Spleen (tissue), 11 donors: ENCODE data around the gene GRAMD2B. TPM values are rescaled to one million over a fixed set of nuclear protein-coding genes. Genes with fewer than 3 reads are reported as not detected.
"Not testable (repeated sequence)": the region's sequence is repeated elsewhere in the genome, so short reads cannot be mapped to it uniquely, and the experiment has no call there.

Source experiments
- DNase-seq: peaks from one replicate; pipeline ENCODE4 v3.0.0-alpha.2; 2020
- H3K27ac ChIP-seq, 8 donors: fragments of 200-600 bp; sonication (generic) in 7 of 8; 1 replicate in 4 of 8; 2 replicates in 4 of 8; pipeline versions ENCODE4 v1.5.0 to v1.8.0; 2016 to 2021; ENCODE audit warnings: inconsistent platforms in 4 of 8, mild to moderate bottlenecking in 4 of 8, moderate library complexity in 1 of 8
- H3K27me3 ChIP-seq, 7 donors: fragments of 200-600 bp; sonication (generic) in 6 of 7; replicated peaks in 1 of 7; 1 replicate in 4 of 7; 2 replicates in 3 of 7; pipeline versions ENCODE4 v1.5.0 to v1.8.0; 2016 to 2021; ENCODE audit warnings: inconsistent platforms in 3 of 7, mild to moderate bottlenecking in 1 of 7
- H3K36me3 ChIP-seq, 6 donors: fragments of 200-600 bp; sonication (generic) in 5 of 6; 1 replicate in 4 of 6; 2 replicates in 2 of 6; pipeline versions ENCODE4 v1.5.0 to v1.8.0; 2016 to 2021; ENCODE audit warnings: inconsistent platforms in 2 of 6
- H3K4me1 ChIP-seq, 6 donors: fragments of 200-600 bp; sonication (generic) in 5 of 6; 1 replicate in 3 of 6; 2 replicates in 3 of 6; pipeline versions ENCODE4 v1.5.0 to v1.8.0; 2016 to 2021; ENCODE audit warnings: inconsistent platforms in 3 of 6
- H3K4me3 ChIP-seq, 8 donors: fragments of 200-600 bp; sonication (generic) in 7 of 8; 1 replicate in 4 of 8; 2 replicates in 4 of 8; pipeline versions ENCODE4 v1.5.0 to v1.8.0; 2016 to 2021; ENCODE audit warnings: inconsistent platforms in 4 of 8, mild to moderate bottlenecking in 4 of 8, moderate library complexity in 2 of 8
- H3K9me3 ChIP-seq, 8 donors: fragments of 200-600 bp; sonication (generic) in 7 of 8; 1 replicate in 4 of 8; 2 replicates in 4 of 8; pipeline versions ENCODE4 v1.5.0 to v1.8.0; 2016 to 2021; ENCODE audit warnings: inconsistent platforms in 4 of 8
- POLR2A ChIP-seq, 3 donors: fragments of 450-650 bp; IDR thresholded peaks; one replicate each; pipeline ENCODE4 v1.5.1; 2017; ENCODE audit warnings: antibody characterized with exemption in 3 of 3, mild to moderate bottlenecking in 1 of 3
- POLR2AphosphoS5 ChIP-seq, 3 donors: sonication (generic); formaldehyde crosslinking; IDR thresholded peaks; one replicate each; pipeline ENCODE4 v1.5.1; 2017; ENCODE audit warnings: antibody characterized with exemption in 3 of 3
- WGBS, 5 donors: extraction: QIAGEN DNeasy Blood & Tissue Kit in 3 of 5; methylation state at CpG; one replicate each; pipeline versions ENCODE4 v1.1.5 to v1.1.7; 2013 to 2018; 5-methylcytosine and 5-hydroxymethylcytosine counted together
- intact Hi-C: fragments of 100-400 bp; cut with DNase I; formaldehyde crosslinking; loops from one replicate; pipeline ENCODE4 v1.15.0; 2023; ENCODE audit warnings: low total_unique reads
- polyA plus RNA-seq, 3 donors: library from polyadenylated mRNA; stranded (reverse); fragments of 200-250 nt; gene quantifications; one replicate each; pipeline ENCODE4 v1.2.1, GENCODE V29; 2013
- total RNA-seq, 7 donors: library from RNA; depleted of rRNA in 3 of 7; stranded (reverse); fragments of >200 nt in 3 of 7; fragmentation: NEBNext Ultra II Directional in 4 of 7; extraction: Animal tissue kit (Norgen Biotek cat#: 25700) in 4 of 7; gene quantifications; one replicate each; pipeline versions ENCODE4 v1.1.0 to v1.2.1, GENCODE V29; 2016 to 2021
- TF ChIP-seq, protein P1 (sequence below), 11 experiments: fragments of 200-600 bp in 7 of 11; fragments of 450-650 bp in 4 of 11; sonication (generic) in 4 of 11; IDR thresholded peaks in 8 of 11; conservative IDR thresholded peaks in 3 of 11; 1 replicate in 7 of 11; 2 replicates in 4 of 11; pipeline versions ENCODE4 v1.4.0 to v1.8.0; 2016 to 2021; ENCODE audit warnings: antibody characterized with exemption in 11 of 11, inconsistent platforms in 4 of 11, mild to moderate bottlenecking in 1 of 11
- donor health status: healthy with polysubstance abuse.
- donor health status: DM: no; HTN: no; CAD: no; lungs with moderate emphysema.
- donor health status: DM: no; HTN: no; CAD: no.
- donor health status: Bipolar disorder and iron deficiency.
- donor health status: healthy.
- donor health status: DM: no; HTN: no; CAD: no.
- donor health status: DM: yes; HTN: yes; CAD: no.

GRAMD2B gene
- total and polyA plus RNA-seq, 10 donors: 3.0 to 28.7 (median 10.9) TPM

DNA sequence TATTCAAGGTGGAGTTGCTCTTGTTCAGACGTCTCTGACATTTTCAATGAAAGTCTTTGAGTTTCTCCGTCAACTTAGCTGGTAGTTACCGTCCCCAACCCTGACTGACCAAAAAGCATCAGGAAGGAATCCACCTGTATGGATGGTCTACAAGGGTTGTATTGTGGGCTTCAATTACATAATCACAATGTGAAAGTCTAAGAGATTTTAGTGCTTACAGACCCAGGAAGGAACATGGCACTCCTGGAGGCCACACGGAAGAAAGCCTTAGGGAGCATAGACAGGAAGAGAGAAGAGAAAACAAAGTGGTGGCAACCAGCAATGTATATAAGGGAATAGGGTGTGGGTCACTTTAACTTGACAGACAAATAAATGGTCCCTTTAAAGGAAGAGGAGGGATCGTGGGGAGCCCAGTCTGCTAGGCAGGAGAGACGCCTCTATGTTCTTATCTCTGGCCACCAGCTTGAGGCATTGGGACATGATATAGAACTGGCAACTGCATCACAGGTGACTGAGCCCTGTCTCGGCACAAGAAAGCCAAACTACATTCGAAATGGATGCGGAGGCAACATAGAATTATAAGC lies 91.4 kb downstream of the GRAMD2B start:
- TF ChIP-seq, protein P1, sequence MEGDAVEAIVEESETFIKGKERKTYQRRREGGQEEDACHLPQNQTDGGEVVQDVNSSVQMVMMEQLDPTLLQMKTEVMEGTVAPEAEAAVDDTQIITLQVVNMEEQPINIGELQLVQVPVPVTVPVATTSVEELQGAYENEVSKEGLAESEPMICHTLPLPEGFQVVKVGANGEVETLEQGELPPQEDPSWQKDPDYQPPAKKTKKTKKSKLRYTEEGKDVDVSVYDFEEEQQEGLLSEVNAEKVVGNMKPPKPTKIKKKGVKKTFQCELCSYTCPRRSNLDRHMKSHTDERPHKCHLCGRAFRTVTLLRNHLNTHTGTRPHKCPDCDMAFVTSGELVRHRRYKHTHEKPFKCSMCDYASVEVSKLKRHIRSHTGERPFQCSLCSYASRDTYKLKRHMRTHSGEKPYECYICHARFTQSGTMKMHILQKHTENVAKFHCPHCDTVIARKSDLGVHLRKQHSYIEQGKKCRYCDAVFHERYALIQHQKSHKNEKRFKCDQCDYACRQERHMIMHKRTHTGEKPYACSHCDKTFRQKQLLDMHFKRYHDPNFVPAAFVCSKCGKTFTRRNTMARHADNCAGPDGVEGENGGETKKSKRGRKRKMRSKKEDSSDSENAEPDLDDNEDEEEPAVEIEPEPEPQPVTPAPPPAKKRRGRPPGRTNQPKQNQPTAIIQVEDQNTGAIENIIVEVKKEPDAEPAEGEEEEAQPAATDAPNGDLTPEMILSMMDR (IDR thresholded peaks at IDR 0.05 in 8 of 11, conservative IDR thresholded peaks at IDR 0.05 in 3 of 11): no peak
- TF ChIP-seq POLR2AphosphoS5 (IDR thresholded peaks at IDR 0.05): no peak
- no peak for TF ChIP-seq POLR2A (IDR thresholded peaks at IDR 0.05)
- peaks cover 0 to 11% (median under 1%) of the 10 kb centered on the region in 6 donors for H3K4me1 ChIP-seq
- no peak overlapping the region for H3K4me3 ChIP-seq
- WGBS, 5 donors: 84 to 92% (median 89%) methylated on average over 9 of the region's 9 CpGs
- no peaks in the 10 kb centered on the region for H3K27me3 ChIP-seq
- DNase-seq: no peak
- no peaks in the 10 kb centered on the region for H3K36me3 ChIP-seq
- intact Hi-C loops: no loop called here
- peak overlapping the region in 7 of 8 donors; percentile 32 to 77 (median 59) for H3K27ac ChIP-seq
- no peaks in the 10 kb centered on the region for H3K9me3 ChIP-seq

DNA sequence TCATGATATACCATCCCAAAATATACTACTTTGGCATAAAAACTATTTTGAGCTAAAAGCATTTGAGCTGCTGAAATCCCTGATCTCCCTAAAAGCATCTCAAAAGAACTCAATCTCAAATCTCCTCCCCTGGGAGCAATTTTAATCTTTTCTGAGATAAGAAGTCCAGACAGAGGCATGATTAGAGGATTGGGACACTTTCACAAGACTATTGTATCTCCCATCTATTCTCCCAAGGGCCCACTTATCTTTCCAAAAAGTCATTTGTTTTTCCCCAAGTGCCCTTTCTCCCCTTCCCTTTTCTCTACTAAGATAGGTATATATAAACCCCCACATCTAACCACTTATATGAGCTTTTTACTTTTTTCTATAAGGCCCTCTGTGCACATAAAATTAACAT lies 92.1 kb downstream of the GRAMD2B start:
- H3K36me3 ChIP-seq: no peaks in the 10 kb centered on the region
- H3K9me3 ChIP-seq: no peaks in the 10 kb centered on the region
- peak overlapping the region in 5 of 8 donors; percentile 57 to 77 (median 67) for H3K27ac ChIP-seq
- no peak overlapping the region for H3K4me3 ChIP-seq
- H3K27me3 ChIP-seq: no peaks in the 10 kb centered on the region
- intact Hi-C loops: no loop called here
- DNase-seq: no peak
- H3K4me1 ChIP-seq: peaks cover 0 to 11% (median 2%) of the 10 kb centered on the region in 6 donors
- TF ChIP-seq POLR2AphosphoS5 (IDR thresholded peaks at IDR 0.05): no peak
- no peak for TF ChIP-seq POLR2A (IDR thresholded peaks at IDR 0.05)
- TF ChIP-seq, protein P1 (IDR thresholded peaks at IDR 0.05 in 8 of 11, conservative IDR thresholded peaks at IDR 0.05 in 3 of 11): no peak

DNA sequence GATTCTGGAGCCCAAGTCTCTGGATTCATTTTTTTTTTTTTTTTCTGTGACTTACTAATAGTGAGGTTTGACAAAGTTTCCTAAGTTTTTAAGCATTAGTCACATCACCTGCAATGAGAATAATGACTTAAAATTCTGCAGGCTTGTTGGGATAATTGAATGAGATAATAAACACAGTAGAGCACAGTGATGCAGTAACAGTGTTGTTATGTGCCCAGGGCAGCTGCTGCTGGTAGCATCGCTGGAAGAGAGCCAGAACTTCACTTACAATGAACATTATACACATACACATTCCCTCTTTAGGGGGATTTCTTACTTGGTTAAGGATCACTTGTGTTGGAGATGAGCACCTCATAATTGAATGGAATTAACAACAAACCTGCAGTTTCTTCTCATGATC lies 92.9 kb downstream of the GRAMD2B start:
- no peak for DNase-seq
- H3K4me3 ChIP-seq: no peak overlapping the region
- peak overlapping the region in 1 of 8 donors; percentile 67 for H3K27ac ChIP-seq
- no peaks in the 10 kb centered on the region for H3K27me3 ChIP-seq
- H3K4me1 ChIP-seq: peaks cover 0 to 16% (median 2%) of the 10 kb centered on the region in 6 donors
- intact Hi-C loops: no loop called here
- 70 to 94% (median 86%) methylated on average over 1 of the region's 1 CpG for WGBS, 5 donors
- no peaks in the 10 kb centered on the region for H3K9me3 ChIP-seq
- no peaks in the 10 kb centered on the region for H3K36me3 ChIP-seq
- TF ChIP-seq, protein P1 (IDR thresholded peaks at IDR 0.05 in 8 of 11, conservative IDR thresholded peaks at IDR 0.05 in 3 of 11): no peak
- TF ChIP-seq POLR2AphosphoS5 (IDR thresholded peaks at IDR 0.05) (no peak), POLR2A (IDR thresholded peaks at IDR 0.05) (no peak)

DNA sequence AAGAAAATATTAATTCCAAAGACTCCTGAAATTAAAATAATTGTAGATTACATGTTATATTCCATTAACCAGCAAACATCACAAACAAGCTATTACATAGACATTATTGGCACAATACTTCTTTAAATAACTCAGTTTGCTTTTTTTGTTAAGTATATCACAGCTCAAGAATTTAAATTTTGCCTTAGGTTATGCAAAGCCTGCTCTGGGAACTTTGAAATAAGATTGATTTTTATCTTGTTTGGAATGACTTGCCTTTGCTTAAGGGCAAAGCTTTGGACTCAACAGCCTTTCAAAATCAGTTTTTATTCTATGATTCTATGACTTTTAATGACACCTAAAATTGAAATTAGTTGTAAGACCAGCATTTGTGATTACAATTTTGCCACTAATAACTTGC lies 93.6 kb downstream of the GRAMD2B start:
- TF ChIP-seq, protein P1 (IDR thresholded peaks at IDR 0.05 in 8 of 11, conservative IDR thresholded peaks at IDR 0.05 in 3 of 11): no peak
- TF ChIP-seq POLR2AphosphoS5 (IDR thresholded peaks at IDR 0.05) (no peak), POLR2A (IDR thresholded peaks at IDR 0.05) (no peak)
- no peak overlapping the region for H3K4me3 ChIP-seq
- H3K9me3 ChIP-seq: no peaks in the 10 kb centered on the region
- no peaks in the 10 kb centered on the region for H3K27me3 ChIP-seq
- no peak for DNase-seq
- H3K4me1 ChIP-seq: peaks cover 0 to 16% (median 2%) of the 10 kb centered on the region in 6 donors
- H3K27ac ChIP-seq: no peak overlapping the region
- intact Hi-C loops: no loop called here
- no peaks in the 10 kb centered on the region for H3K36me3 ChIP-seq

DNA sequence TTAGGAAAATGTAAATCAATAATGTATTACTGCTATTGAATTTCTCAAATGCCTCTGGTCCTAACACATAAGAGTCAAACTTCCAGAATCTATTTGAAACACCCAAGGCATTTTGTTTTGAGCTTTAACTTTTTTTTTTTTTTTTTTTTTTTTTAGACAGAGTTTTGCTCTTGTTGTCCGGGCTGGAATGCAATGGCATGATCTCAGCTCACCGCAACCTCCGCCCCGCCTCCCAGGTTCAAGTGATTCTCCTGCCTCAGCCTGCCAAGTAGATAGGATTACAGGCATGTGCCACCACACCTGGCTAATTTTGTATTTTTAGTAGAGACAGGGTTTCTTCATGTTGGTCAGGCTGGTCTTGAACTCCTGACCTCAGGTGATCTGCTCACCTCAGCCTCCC lies 96.0 kb downstream of the GRAMD2B start:
- DNase-seq, H3K9me3 ChIP-seq, H3K27me3 ChIP-seq, H3K4me3 ChIP-seq, H3K36me3 ChIP-seq, intact Hi-C loops: not testable (repeated sequence)
- WGBS, 5 donors: 88 to 97% (median 94%) methylated on average over 4 of the region's 4 CpGs
- H3K4me1 ChIP-seq: peaks cover 0 to 20% (median 2%) of the 10 kb centered on the region in 6 donors
- peak overlapping the region in 4 of 8 donors; percentile 44 to 70 (median 66) for H3K27ac ChIP-seq
